ENCODE measurements around the gene AKNA.

AKNA gene

DNA sequence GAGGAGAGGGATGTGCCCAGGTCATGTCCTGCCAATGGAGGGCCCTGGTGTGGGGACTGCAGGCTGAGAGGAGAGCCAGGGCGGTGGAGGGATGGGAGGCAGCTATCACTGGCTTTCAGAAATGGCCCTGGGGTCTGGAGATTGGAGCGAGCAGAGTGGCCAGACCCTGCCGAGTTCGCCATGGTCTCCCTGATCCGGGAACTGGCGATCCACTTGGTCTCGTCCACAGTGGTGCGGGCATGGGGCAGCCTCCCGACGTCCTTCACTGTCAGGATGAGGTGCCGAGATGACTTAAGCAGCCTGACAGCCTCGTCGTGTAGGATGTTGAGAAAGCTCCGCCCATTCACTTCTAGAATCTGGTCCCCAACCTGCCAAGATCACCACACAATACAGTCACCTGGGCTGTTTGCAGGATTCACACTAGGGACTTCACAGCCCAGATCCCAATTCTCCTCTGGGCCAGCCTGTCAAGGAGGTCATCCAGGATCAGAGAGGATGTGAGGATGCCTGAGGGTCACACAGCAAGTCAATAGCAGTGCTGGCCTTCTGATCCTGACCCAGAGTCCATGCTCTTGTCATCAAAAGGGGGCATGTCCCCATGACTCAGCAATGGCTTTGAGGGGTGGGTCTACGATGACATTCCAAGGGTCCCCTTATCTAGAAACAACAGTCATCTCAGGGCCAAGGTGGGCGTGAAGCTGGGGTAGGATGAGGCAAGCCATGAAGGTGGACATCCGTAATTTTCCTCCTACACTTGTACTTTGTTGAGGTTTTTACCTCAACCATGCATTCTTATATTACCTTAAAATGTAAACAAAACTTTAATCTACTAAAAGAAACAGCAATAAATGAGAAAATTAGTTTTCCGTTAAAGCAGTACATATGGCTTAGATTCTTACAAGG lies 38.5 kb upstream of the AKNA start:
- TF ChIP-seq, protein P1, sequence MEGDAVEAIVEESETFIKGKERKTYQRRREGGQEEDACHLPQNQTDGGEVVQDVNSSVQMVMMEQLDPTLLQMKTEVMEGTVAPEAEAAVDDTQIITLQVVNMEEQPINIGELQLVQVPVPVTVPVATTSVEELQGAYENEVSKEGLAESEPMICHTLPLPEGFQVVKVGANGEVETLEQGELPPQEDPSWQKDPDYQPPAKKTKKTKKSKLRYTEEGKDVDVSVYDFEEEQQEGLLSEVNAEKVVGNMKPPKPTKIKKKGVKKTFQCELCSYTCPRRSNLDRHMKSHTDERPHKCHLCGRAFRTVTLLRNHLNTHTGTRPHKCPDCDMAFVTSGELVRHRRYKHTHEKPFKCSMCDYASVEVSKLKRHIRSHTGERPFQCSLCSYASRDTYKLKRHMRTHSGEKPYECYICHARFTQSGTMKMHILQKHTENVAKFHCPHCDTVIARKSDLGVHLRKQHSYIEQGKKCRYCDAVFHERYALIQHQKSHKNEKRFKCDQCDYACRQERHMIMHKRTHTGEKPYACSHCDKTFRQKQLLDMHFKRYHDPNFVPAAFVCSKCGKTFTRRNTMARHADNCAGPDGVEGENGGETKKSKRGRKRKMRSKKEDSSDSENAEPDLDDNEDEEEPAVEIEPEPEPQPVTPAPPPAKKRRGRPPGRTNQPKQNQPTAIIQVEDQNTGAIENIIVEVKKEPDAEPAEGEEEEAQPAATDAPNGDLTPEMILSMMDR (conservative IDR thresholded peaks at IDR 0.05; ENCODE audit: low read depth, low read length): no peak
- no peak overlapping the region for H3K4me3 ChIP-seq (ENCODE audit: low read length)
- DNase-seq (ENCODE audit: low read depth): no peak

DNA sequence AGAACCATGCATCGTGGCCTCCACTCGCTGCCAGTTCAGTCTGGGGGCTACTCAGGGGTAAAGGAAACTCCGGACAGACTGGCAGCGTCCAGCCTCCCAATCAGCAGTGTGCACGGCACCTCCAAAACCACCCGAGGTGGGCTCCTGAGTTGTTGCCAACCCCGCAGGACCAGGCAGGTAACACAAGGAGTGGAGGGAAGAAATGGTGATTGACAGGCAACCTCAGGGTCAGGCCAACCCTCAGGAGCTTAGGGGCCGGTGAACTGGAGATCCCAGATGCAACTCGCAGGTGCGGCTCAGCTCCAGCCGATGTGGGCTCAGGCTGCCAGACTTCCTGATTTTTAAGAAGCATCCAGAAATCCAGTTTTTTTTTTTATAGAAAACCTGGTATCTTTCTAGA lies 37.3 kb upstream of the AKNA start:
- DNase-seq (ENCODE audit: low read depth): no peak
- TF ChIP-seq, protein P1 (conservative IDR thresholded peaks at IDR 0.05; ENCODE audit: low read depth, low read length): no peak

DNA sequence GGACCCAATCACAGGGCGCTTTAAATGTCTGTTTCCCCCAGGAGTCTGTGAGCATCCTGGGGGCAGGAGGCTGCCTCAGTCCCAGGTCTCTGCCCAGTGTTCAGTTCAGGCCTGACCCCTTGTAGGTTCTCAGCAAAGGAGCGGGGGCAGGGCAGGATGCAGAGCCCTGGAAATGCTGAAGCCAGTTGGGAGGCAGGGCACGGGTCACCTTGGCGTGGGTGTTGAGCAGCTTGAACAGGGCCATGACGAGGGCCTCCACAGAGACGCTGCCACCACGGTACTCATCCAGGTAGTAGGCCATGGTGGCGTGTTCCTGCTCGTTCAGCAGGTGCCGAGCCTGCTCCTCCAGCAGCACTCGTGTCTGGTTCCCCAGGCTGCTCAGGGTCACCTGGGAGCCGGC lies 36.3 kb upstream of the AKNA start:
- TF ChIP-seq, protein P1 (conservative IDR thresholded peaks at IDR 0.05; ENCODE audit: low read depth, low read length): no peak
- DNase-seq (ENCODE audit: low read depth): no peak
- H3K4me3 ChIP-seq (ENCODE audit: low read length): no peak overlapping the region

More for the DNA sequence above, 37.3 kb upstream of the AKNA start:
- H3K4me3 ChIP-seq (ENCODE audit: low read length): no peak overlapping the region

GRCh38 chr9:114423181-114423580 lies 35.4 kb upstream of the AKNA start:
- TF ChIP-seq, protein P1 (conservative IDR thresholded peaks at IDR 0.05; ENCODE audit: low read depth, low read length): no peak
- DNase-seq (ENCODE audit: low read depth): no peak
- no peak overlapping the region for H3K4me3 ChIP-seq (ENCODE audit: low read length)

DNA sequence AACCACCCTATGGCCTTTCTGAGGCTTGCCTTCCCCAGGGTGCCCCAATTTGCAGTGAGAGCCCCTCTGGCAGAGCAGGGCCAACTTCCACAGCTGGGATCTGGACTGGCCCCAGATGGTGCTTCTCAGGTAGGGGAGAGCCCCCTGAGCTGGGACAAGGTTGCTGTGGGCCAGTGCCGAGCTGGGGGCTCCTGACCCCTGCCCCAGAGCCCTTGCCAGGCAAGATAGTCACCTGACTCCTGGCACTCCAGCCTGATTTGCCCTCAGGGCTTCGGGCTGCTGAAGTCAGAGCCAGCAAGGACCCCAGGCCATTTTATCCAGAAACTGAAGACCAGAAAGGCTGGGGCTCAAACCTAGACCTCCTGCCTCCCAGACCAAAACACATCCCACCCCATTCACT lies 33.4 kb upstream of the AKNA start:
- H3K4me3 ChIP-seq (ENCODE audit: low read length): no peak overlapping the region
- DNase-seq (ENCODE audit: low read depth): no peak
- TF ChIP-seq, protein P1 (conservative IDR thresholded peaks at IDR 0.05; ENCODE audit: low read depth, low read length): no peak

GRCh38 chr9:114419796-114420195 lies 32.0 kb upstream of the AKNA start:
- DNase-seq (ENCODE audit: low read depth): no peak
- TF ChIP-seq, protein P1 (conservative IDR thresholded peaks at IDR 0.05; ENCODE audit: low read depth, low read length): no peak
- H3K4me3 ChIP-seq (ENCODE audit: low read length): no peak overlapping the region

- TF ChIP-seq, protein P1 (conservative IDR thresholded peaks at IDR 0.05; ENCODE audit: low read depth, low read length): no peak
- no peak overlapping the region for H3K4me3 ChIP-seq (ENCODE audit: low read length)
- no peak for DNase-seq (ENCODE audit: low read depth)
Observed at GRCh38 chr9:114418053-114418452, 30.3 kb upstream of the AKNA start.
